WTC11 (cell line): ENCODE measurements around the gene RANBP17. TPM values are rescaled to one million over a fixed set of nuclear protein-coding genes. Genes with fewer than 3 reads are reported as not detected.

Experiments used
- ATAC-seq: fragments of 200-7000 bp; cut with Tn5 transposase; 2 replicates; pipeline ENCODE4 v1.10.0; 2021; ENCODE audit warnings: mild to moderate bottlenecking, moderate library complexity
- CTCF ChIA-PET: fragments of 300-600 bp; sonication (Branson Sonifier 250); formaldehyde crosslinking; loops from one replicate; lab custom pipeline; 2021; ENCODE audit warnings: antibody characterized with exemption; lab: Charles Lee
- POLR2A ChIA-PET: fragments of 350-600 bp; sonication (Branson Sonifier 250); formaldehyde crosslinking; loops from one replicate; lab custom pipeline; 2021; ENCODE audit warnings: antibody characterized with exemption; lab: Charles Lee
- DNase-seq: peaks from one replicate; pipeline ENCODE4 v3.0.0; 2021; ENCODE audit warnings: low spot score
- H3K27ac Mint-ChIP-seq: 2 replicates; pipeline ENCODE4 v1.8.0; 2021; ENCODE audit warnings: mixed read lengths
- H3K27me3 Mint-ChIP-seq: 2 replicates; pipeline ENCODE4 v1.8.0; 2021; ENCODE audit warnings: low read depth, mild to moderate bottlenecking, moderate library complexity, mixed read lengths
- H3K36me3 Mint-ChIP-seq: 2 replicates; pipeline ENCODE4 v1.8.0; 2021; ENCODE audit warnings: mixed read lengths
- H3K4me1 Mint-ChIP-seq: 2 replicates; pipeline ENCODE4 v1.8.0; 2022; ENCODE audit warnings: mixed read lengths
- H3K4me3 Mint-ChIP-seq: 2 replicates; pipeline ENCODE4 v1.8.0; 2021; ENCODE audit warnings: mild to moderate bottlenecking, moderate library complexity, mixed read lengths
- H3K9me3 Mint-ChIP-seq: 2 replicates; pipeline ENCODE4 v1.8.0; 2021; ENCODE audit warnings: mixed read lengths
- CTCF ChIP-seq: fragments of 200-600 bp; IDR thresholded peaks from 2 replicates; pipeline ENCODE4 v1.8.0; 2022; ENCODE audit warnings: antibody characterized with exemption
- ERG ChIP-seq: fragments of 250-450 bp; sonication (Bioruptor Pico); IDR thresholded peaks from 2 replicates; pipeline ENCODE4 v1.8.0; 2021; ENCODE audit warnings: mild to moderate bottlenecking
- JUN ChIP-seq: sonication (generic); formaldehyde crosslinking; IDR thresholded peaks from 2 replicates; pipeline ENCODE4 v1.8.0; 2023; ENCODE audit warnings: mild to moderate bottlenecking, missing genetic modification reagents
- PRDM15 ChIP-seq: sonication (generic); formaldehyde crosslinking; IDR thresholded peaks from 2 replicates; pipeline ENCODE4 v1.8.0; 2022; ENCODE audit warnings: missing genetic modification reagents
- PRRX2 ChIP-seq: fragments of 250-450 bp; sonication (Bioruptor Pico); IDR thresholded peaks from 2 replicates; pipeline ENCODE4 v1.8.0; 2021; ENCODE audit warnings: mild to moderate bottlenecking
- SOX15 ChIP-seq: fragments of 250-450 bp; sonication (Bioruptor Pico); IDR thresholded peaks from 2 replicates; pipeline ENCODE4 v1.9.0; 2021; ENCODE audit warnings: mild to moderate bottlenecking
- USF1 ChIP-seq: sonication (generic); formaldehyde crosslinking; IDR thresholded peaks from 2 replicates; pipeline ENCODE4 v1.8.0; 2022; ENCODE audit warnings: mild to moderate bottlenecking, missing genetic modification reagents
- ZNF423 ChIP-seq: fragments of 250-450 bp; sonication (Bioruptor Pico); IDR thresholded peaks from 2 replicates; pipeline ENCODE4 v2.1.2; 2022; ENCODE audit warnings: mild to moderate bottlenecking, moderate library complexity
- total RNA-seq: library from RNA; stranded (reverse); gene quantifications from 3 replicates; pipeline ENCODE4 v1.2.3, GENCODE V29; 2021

The RANBP17 gene
- total RNA-seq, 1 experiment from 2014 or later: 23.1 TPM

- no peaks in the 10 kb centered on the region for H3K36me3 Mint-ChIP-seq
- ChIA-PET CTCF (interaction anchor here (0.5 to 3.7 kb wide), 33 partner anchors 8 to 651 kb away, joined by 3 to 28 read pairs (median 5); partner anchors contain the start of genes NPM1 and TLX3), POLR2A (no interaction called here)
- peak overlapping the region; percentile 74; the same call in 1 of the 2 replicates for H3K27ac Mint-ChIP-seq
- peaks cover 10% of the 10 kb centered on the region for H3K27me3 Mint-ChIP-seq
- H3K4me3 Mint-ChIP-seq: no peak overlapping the region
- TF ChIP-seq ERG (CRISPR knock-in tag) (no peak), CTCF (peak; percentile 60), ZNF423 (CRISPR knock-in tag) (no peak)
- no peaks in the 10 kb centered on the region for H3K9me3 Mint-ChIP-seq
- ATAC-seq: peak; percentile 98
- peak; percentile 44 for DNase-seq
- no peaks in the 10 kb centered on the region for H3K4me1 Mint-ChIP-seq
Observed at GRCh38 chr5:171342362-171343111, 480.7 kb downstream of the RANBP17 start.

GRCh38 chr5:171344936-171345608 is 483.3 kb downstream of the RANBP17 start:
- Mint-ChIP-seq H3K4me3 (no peak overlapping the region), H3K27me3 (no peaks in the 10 kb centered on the region), H3K36me3 (no peaks in the 10 kb centered on the region), H3K9me3 (peaks cover under 1% of the 10 kb centered on the region; the same call in 1 of the 2 replicates), H3K27ac (no peak overlapping the region), H3K4me1 (no peaks in the 10 kb centered on the region)
- ATAC-seq (no peak), DNase-seq (no peak)
- TF ChIP-seq JUN (CRISPR knock-in tag) (no peak), SOX15 (no peak), PRDM15 (no peak), USF1 (CRISPR knock-in tag) (no peak), PRRX2 (no peak)
- POLR2A ChIA-PET: interaction anchor here (0.6 kb wide), 1 partner anchor 51 kb away, joined by 5 read pairs; no protein-coding TSS in a partner anchor
- CTCF ChIA-PET: interaction anchor here (0.7 to 3.7 kb wide), 2 partner anchors 72 to 536 kb away, joined by 3 to 17 read pairs; no protein-coding TSS in a partner anchor

Other genes starting within 250 kb of the RANBP17 start
- gene GABRP, start 78.3 kb upstream of the RANBP17 start, total RNA-seq: 4.8 to 9.9 TPM (median 9.8 TPM) in 3 replicates